GM19397 (cell line): ENCODE results near the gene FAM222A.

Source experiments
- ATAC-seq: cut with Tn5 transposase; IDR thresholded peaks from one replicate; pipeline ENCODE4 v1.9.1; 2021; ENCODE audit warnings: mild to moderate bottlenecking, moderate library complexity; ENCODE audit not compliant: unreplicated experiment

Gene FAM222A

DNA sequence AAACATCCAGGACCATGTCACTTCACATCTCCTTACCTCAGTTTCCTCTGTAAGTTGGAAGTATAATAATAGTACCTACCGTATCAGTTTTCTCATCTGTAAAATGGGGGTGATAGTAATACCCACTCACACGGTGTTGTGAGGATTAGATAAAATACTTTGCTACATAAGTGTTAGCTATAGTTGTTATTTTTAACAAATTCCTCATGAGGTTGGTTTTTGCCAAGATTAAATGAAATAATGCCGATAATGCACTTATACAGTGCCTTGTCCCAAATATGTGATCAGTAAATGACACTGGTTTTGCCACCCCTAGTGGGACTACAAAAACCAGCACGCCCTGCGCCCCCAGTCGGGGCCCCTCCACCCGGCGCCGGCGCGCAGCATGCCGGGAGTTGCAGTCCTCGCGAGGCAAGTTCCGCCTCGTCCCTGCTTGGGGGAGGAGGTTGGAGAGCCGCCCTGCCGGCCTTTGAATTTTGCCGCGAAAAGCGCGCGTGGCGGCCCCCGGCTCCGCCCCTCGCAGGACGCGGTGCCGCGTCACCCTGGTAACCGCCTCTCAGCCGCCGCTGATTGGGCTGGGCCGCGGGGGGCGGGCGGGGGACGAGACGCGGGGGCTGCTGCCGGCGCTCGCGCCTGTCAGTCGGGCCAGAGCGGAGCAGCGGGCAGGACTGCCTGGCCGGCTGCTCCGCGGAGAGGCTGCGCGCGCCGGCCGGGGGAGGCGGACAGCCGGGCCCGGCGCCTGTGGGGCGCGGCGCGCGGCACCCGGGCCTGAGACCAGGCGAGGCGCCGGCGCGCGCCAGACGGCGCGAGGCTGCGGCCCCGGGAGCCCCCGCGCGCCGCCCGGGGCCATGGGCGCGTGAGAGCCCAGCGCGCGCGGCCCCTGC, at the start of gene FAM222A:
TSS of gene FAM222A (plus strand) at position 639 of the 884 bp plus-strand sequence. CDS start 30,322 bp downstream, outside the sequence.
- peak; percentile 84 for ATAC-seq

DNA sequence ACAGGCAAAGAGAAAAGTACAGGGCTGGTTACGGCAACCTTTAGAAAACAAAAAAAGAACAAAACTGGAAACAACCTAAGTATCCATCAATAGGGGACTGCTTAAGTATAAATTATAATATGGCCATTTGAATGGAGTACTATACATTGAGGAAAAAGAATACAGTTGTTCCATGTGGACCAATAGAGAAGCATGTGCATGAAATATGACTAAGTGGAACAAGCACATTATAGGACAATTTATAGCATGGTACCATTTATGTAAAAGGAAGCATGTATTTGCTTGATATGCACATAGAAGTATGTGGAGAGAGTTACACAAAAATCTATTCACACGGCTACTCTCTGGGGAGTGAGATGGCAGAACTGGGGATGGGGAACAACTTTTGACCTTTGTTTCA, 49.2 kb upstream of the FAM222A start:
- ATAC-seq: no peak

DNA sequence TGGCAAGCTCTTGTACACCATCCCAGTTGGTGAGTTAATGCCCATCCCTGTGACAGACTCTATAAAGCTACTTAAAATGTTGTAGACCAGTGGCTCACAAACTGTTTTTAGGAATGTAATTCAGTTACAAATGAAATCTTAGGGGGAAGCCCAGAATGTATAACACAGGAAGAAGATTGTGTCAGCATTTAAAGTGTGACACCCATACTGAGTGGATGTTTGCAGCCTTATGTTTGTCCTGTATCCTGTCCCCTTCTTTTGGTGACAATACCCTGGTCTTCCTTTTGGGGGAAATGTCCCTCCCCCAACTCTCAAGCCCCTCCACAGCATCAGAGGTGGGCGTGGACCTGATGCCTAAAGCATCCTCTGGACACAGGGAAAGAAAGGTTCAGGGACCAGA, 47.6 kb upstream of the FAM222A start:
- no peak for ATAC-seq

- no peak for ATAC-seq
These were observed 42.9 kb upstream of the FAM222A start for GRCh38 chr12:109670731-109671130.

GRCh38 chr12:109671502-109671901, 42.1 kb upstream of the FAM222A start:
- no peak for ATAC-seq

GRCh38 chr12:109673379-109673778, 40.2 kb upstream of the FAM222A start:
- no peak for ATAC-seq

- ATAC-seq: no peak
These were observed 39.7 kb upstream of the FAM222A start for GRCh38 chr12:109673884-109674283.

DNA sequence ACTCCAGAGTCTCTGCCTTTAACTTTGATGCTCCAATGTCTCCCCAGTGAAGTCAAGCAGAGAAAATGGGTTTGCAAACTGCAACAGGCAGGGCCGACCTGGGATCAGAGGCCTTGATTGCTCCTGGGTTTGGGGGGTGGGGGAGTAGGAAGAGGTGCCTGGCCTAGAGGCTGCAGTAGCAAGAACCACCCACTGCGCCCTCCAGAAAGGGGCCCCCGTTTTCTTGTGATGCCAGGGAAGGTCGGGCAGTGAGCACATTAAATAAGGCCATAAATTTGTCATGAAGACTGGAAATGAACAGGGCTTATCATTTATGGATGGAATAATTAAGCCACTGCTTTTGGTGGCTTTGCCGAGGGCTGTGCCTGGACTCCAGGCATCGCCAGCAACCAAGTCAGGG, 38.2 kb upstream of the FAM222A start:
- ATAC-seq: no peak

- ATAC-seq: no peak
These were observed 36.3 kb upstream of the FAM222A start for GRCh38 chr12:109677279-109677691.

GRCh38 chr12:109678719-109679118, 34.9 kb upstream of the FAM222A start:
- no peak for ATAC-seq

GRCh38 chr12:109679501-109680263, 33.9 kb upstream of the FAM222A start:
- ATAC-seq: no peak

DNA sequence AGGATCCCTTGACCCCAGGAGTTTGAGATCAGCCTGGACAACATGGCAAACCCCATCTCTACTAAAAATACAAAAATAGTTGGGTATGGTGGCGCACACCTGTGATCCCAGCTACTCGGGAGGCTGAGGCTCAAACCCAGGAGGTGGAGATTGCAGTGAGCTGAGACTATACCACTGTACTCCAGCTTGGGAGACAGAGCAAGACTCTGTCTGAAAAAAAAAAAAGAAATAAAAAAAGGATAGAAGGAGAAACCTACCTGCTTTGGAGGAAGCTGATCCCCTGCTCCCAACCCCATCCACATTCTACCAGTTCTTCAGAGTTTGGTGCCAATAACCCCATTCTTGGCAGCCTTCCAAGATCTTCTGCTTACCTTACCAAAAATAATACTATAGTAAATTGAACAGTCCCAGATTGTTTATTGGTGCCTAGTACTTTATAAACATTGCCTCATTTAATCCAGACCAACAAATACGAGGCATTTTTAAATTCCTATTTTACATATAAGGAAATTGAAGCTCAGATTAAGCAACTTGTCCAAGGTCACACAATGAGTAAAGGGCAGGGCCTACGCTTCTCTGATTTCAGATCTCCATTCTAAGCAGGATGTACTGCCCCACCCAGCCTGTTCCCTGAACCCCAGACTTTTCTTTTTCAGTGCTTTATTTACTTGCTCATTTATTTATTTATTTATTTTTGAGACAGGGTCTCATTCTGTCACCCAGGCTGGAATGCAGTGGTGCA, 33.2 kb upstream of the FAM222A start:
- ATAC-seq: no peak

DNA sequence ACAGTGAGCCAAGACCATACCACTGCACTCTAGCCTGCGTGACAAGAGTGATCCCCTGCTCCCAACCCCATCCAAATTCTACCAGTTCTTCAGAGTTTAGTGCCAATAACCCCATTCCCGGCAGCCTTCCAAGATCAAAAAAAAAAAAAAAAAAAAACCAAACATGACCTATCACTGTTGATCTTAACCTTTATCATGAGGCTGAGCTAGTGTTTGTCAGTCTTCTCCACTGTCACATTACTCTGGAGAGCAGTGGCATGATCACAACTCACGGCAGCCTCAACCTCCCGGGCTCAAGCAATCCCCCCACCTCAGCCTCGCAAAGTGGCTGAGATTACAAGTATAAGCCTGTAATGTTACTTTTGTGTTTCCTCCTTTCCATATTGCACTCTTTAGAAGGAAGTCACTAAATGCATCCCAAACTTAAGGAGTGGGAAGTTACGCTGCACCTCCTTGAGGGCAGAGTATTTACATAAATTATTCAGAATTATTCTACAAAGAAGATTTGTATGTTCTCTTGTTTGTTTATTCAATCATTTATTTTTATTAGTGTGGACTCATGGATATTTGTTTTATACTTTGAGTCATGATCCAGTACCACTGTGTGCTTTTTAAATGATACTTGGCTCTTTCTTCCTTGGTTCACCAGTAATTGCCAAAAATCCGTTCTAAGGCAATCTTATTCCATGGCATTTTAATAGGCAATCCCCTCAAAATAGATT, 31.5 kb upstream of the FAM222A start:
- ATAC-seq: no peak

GRCh38 chr12:109682708-109683060, 30.9 kb upstream of the FAM222A start:
- no peak for ATAC-seq

GRCh38 chr12:109683316-109683715, 30.3 kb upstream of the FAM222A start:
- ATAC-seq: no peak

GRCh38 chr12:109685574-109686447, 27.8 kb upstream of the FAM222A start:
- no peak for ATAC-seq

DNA sequence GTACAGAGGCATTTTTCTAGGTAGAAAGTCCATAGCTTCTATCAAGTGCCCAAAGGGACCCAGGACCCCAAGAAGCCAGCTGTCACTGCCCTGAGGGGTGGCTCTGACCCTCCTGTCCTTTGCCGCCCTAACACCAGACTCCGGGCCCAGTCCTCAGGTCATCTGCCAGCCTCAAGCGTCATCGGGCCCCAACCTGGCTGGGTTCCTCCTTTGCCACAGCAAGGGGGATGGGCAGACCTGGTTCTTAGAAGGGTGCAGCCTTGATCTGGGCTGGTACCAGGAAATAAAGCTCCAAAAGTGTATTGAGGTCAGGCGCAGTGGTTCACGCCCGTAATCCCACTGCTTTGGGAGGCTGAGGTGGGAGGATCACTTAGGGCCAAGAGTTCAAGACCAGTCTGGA, 27.1 kb upstream of the FAM222A start:
- no peak for ATAC-seq

DNA sequence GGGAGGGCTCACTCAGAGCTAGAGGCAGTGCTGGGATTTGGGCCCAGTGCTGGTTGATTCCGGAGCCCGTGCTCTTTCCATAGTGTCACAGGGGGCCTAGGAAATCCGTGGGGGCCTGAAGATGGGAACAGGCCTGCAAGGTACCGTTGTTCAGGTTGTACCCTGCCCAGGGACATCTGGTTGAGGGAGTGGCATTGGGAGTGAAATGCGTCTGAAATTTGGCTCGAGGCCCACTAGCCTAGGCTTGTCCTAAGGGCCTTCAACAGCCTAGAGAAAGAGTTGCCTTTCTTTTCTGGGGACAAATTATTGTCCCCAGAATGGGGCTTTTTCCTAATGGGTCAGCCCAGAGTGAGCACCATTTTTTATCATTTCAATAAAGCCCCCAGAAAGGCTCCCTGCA, 26.4 kb upstream of the FAM222A start:
- ATAC-seq: no peak

- no peak for ATAC-seq
These were observed 24.2 kb upstream of the FAM222A start for GRCh38 chr12:109689426-109689825.

DNA sequence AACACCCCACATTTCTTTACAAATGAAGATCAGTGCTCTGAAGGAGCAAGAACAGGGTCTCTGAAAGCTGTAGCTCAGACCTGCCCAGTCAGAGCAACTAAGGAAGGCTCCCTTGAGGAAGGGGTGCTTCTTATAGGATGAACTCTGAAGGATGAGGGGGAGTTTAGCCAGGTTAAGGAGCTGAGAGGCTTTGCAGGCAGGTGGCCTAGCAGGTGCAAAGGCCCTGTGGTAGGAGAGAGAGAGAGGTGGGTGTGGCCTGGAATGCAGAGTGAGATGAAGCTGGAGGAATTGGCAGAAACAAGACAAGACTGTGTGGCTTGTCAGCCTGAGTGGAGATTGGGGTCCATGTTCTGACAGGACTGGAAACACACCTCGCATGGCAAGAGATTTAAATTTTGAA, 20.5 kb upstream of the FAM222A start:
- no peak for ATAC-seq
